Left lung (tissue), 10 donors: ENCODE data around the gene MFAP4. TPM values are rescaled to one million over a fixed set of nuclear protein-coding genes. Genes with fewer than 3 reads are reported as not detected.

Experiments used
- ATAC-seq: fragments of 200-7000 bp; cut with Tn5 transposase; one replicate; pipeline ENCODE4 v1.9.1; 2020; ENCODE audit warnings: moderate library complexity
- DNase-seq, 4 donors: peaks; one replicate each; pipeline ENCODE4 v3.0.0-alpha.2; 2013 to 2020
- H3K27ac ChIP-seq, 2 donors: fragments of 200-600 bp; sonication (generic) in 1 of 2; one replicate each; pipeline versions ENCODE4 v1.5.0 to v1.8.0; 2020 to 2021
- H3K27me3 ChIP-seq, 2 donors: fragments of 200-600 bp; sonication (generic) in 1 of 2; one replicate each; pipeline versions ENCODE4 v1.5.0 to v1.8.0; 2020 to 2021
- H3K36me3 ChIP-seq, 2 donors: fragments of 200-600 bp; sonication (generic) in 1 of 2; one replicate each; pipeline versions ENCODE4 v1.5.0 to v1.8.0; 2020 to 2021
- H3K4me1 ChIP-seq, 2 donors: fragments of 200-600 bp; one replicate each; pipeline ENCODE4 v1.8.0; 2021
- H3K4me3 ChIP-seq, 2 donors: fragments of 200-600 bp; sonication (generic) in 1 of 2; one replicate each; pipeline versions ENCODE4 v1.5.0 to v1.8.0; 2020 to 2021; ENCODE audit warnings: mild to moderate bottlenecking in 1 of 2
- H3K9me3 ChIP-seq, 2 donors: fragments of 200-600 bp; sonication (generic) in 1 of 2; one replicate each; pipeline versions ENCODE4 v1.5.0 to v1.8.0; 2020 to 2021
- intact Hi-C, 2 donors: fragments of 100-400 bp; cut with DNase I; formaldehyde crosslinking; loops; one replicate each; pipeline versions ENCODE4 v1.11.2 to v1.14.2; 2022
- polyA plus RNA-seq, 6 donors: library from polyadenylated mRNA; unstranded; fragments of 120-200 nt; gene quantifications; one replicate each; pipeline ENCODE4 v1.2.1, GENCODE V29; 2013; ENCODE audit not compliant: insufficient read length in 6 of 6
- total RNA-seq, 2 donors: library from RNA; stranded (reverse); fragmentation: NEBNext Ultra II Directional; extraction: Animal tissue kit (Norgen Biotek cat#: 25700); gene quantifications; one replicate each; pipeline ENCODE4 v1.2.1, GENCODE V29; 2021
- TF ChIP-seq, protein P1 (sequence below), 2 donors: fragments of 200-600 bp; sonication (generic) in 1 of 2; IDR thresholded peaks; one replicate each; pipeline versions ENCODE4 v1.5.0 to v1.8.0; 2021; ENCODE audit warnings: antibody characterized with exemption in 2 of 2
- donor health status: DM: no; HTN: yes; CAD: no.
- donor health status: DM: no; HTN: no; CAD: no.

MFAP4 gene
- total and polyA plus RNA-seq, 8 donors, result 91.0 to 601 (median 479) TPM

DNA sequence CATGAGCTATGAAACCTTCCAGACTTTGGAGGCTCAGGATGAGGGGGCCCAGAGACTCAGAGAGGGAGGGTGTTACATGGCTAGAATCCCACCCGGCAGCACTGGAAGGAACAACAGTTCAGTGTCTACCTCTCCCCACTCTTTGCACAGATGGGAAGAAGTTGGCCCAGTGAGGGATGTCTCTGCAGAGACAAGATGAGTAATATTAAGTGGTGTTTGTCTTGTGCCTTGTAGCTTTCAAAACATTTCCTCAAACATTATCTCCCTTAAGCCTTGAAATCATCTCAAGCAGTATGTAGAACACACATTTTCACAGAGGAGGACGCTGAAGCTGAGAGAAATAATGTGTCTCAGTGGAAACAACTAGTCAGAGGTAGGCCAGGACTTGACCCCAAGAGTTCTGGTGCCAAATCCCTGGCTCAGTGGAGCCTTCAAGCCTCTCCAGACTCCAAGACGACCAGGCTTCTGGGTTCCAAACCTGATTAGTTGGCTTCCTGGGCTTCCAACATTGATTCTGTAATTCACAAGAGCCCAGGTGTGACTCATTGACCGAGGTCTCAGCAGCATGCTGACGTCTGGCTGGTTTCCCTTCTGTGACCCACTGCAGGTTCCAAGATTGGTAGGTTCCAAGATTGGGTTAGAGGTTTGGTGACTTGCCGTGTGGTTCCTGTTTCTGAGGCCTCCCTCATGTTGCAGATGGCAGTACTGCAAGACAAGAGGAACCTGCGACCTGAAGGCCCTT is 31.4 kb upstream of the MFAP4 start:
- Histone ChIP-seq H3K27ac (no peak overlapping the region), H3K4me3 (no peak overlapping the region), H3K27me3 (no peaks in the 10 kb centered on the region), H3K36me3 (no peaks in the 10 kb centered on the region), H3K9me3 (no peaks in the 10 kb centered on the region), H3K4me1 (no peaks in the 10 kb centered on the region)
- TF ChIP-seq, protein P1, sequence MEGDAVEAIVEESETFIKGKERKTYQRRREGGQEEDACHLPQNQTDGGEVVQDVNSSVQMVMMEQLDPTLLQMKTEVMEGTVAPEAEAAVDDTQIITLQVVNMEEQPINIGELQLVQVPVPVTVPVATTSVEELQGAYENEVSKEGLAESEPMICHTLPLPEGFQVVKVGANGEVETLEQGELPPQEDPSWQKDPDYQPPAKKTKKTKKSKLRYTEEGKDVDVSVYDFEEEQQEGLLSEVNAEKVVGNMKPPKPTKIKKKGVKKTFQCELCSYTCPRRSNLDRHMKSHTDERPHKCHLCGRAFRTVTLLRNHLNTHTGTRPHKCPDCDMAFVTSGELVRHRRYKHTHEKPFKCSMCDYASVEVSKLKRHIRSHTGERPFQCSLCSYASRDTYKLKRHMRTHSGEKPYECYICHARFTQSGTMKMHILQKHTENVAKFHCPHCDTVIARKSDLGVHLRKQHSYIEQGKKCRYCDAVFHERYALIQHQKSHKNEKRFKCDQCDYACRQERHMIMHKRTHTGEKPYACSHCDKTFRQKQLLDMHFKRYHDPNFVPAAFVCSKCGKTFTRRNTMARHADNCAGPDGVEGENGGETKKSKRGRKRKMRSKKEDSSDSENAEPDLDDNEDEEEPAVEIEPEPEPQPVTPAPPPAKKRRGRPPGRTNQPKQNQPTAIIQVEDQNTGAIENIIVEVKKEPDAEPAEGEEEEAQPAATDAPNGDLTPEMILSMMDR (IDR thresholded peaks at IDR 0.05), result no peak
- ATAC-seq (peak; percentile 32), DNase-seq (no peak)
- intact Hi-C loops, result no loop called here

DNA sequence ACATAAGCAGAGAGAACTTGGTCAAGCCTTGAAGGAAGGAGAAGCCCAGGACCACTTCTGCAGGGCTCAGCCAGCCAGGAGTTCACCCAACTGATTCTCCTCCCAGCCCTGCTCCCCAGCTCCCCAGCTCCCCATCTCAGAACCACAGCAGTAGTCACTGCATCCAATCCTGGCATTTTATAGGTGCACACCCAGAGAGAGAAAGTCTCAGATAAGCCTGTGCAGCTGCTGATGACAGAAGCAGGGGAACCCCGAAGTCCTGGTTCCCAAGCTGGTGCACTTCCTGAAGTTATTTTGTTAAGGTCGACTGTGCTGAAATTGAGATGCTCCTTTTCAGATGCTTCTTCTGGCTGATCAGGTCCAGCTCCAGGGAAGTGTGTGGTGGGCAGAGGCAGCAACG is 30.6 kb upstream of the MFAP4 start:
- intact Hi-C loops, result no loop called here
- TF ChIP-seq, protein P1 (IDR thresholded peaks at IDR 0.05), result no peak
- ATAC-seq, result no peak
- Histone ChIP-seq H3K27ac (no peak overlapping the region), H3K4me3 (no peak overlapping the region), H3K9me3 (no peaks in the 10 kb centered on the region), H3K36me3 (no peaks in the 10 kb centered on the region), H3K4me1 (no peaks in the 10 kb centered on the region), H3K27me3 (no peaks in the 10 kb centered on the region)
- DNase-seq, result no peak

DNA sequence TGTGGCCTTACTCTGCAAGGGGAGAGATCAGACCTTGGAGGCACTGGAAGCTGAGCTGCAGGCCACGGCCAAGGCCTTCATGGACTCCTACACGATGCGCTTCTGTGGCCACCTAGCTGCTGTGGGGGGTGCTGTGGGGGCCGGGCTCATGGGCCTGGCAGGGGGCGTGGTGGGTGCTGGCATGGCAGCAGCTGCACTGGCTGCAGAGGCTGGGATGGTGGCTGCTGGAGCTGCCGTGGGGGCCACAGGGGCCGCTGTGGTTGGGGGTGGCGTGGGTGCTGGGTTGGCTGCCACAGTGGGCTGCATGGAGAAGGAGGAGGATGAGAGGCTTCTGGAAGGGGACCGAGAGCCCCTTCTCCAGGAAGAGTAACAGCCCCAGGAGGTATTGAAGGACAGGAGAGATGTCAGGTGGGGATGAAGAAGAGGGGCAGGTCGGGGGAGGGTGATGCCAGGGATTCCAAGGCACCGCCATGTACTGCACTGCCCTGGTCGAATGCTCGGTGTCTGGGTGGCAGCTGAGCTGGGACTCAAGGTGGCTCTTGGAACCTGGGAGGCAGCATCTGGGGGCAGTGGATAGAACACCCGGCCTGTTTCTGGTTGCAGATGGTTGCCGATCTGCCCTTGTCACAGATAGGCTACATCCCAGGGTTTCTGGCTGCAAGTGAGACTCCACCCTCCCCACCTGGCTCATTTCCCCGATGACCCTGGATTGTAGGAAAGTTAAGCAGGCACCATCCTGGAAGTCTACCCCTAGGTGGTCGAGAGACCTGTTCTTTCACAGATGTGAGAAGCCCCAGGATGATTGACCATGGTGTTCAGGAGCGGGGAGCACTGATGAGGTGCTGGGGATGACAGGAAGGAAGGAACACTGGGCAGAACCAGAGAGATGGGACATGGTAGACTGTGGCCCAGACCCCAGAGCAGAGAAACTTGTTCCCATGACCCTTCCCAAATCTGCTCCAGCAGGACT is 29.1 kb upstream of the MFAP4 start:
- Histone ChIP-seq H3K4me1 (no peaks in the 10 kb centered on the region), H3K27me3 (peaks cover 0 to 10% of the 10 kb centered on the region in 2 donors), H3K4me3 (no peak overlapping the region), H3K27ac (no peak overlapping the region), H3K9me3 (no peaks in the 10 kb centered on the region), H3K36me3 (no peaks in the 10 kb centered on the region)
- ATAC-seq (no peak), DNase-seq (peak in 1 of 4 donors; percentile 65)
- intact Hi-C loops, result no loop called here
- TF ChIP-seq, protein P1 (IDR thresholded peaks at IDR 0.05), result no peak

DNA sequence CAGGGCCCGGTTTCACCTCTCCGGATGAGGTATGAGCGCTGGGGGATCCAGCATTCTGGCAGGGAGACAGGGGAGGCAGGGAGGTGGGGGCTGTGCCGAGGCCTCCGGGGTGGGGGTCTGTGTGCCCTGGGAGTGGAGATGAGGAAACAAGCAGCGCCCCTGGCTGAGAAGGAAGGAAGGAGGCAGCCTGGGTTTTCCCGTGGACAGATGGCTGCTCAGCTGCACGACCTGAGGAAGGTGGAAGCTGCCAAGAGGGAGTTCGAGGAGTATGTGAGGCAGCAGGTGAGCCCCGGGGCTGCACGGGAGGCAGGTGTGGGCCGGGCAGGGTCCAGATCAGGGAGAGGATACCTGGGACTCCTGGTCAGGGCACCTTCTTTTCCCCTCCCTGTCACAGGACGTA is 28.3 kb upstream of the MFAP4 start:
- DNase-seq (peak in 1 of 4 donors; percentile 50), ATAC-seq (no peak)
- H3K27me3 ChIP-seq, result peaks cover 0 to 12% of the 10 kb centered on the region in 2 donors
- H3K36me3 ChIP-seq, result no peaks in the 10 kb centered on the region
- peaks cover 0 to 3% of the 10 kb centered on the region in 2 donors for H3K4me1 ChIP-seq
- H3K27ac ChIP-seq, result no peak overlapping the region
- intact Hi-C loops, result no loop called here
- TF ChIP-seq, protein P1 (IDR thresholded peaks at IDR 0.05), result no peak
- no peaks in the 10 kb centered on the region for H3K9me3 ChIP-seq
- no peak overlapping the region for H3K4me3 ChIP-seq
